Stimulated activated CD4-positive, alpha-beta T cell treated with anti-CD3 and anti-CD28 coated beads, Interleukin-12 subunit alpha, Interleukin-12 subunit beta, amount 100 ng/mL, for 4 hours (primary cell): ENCODE results near the gene TSFM.
A peak's percentile ranks its signal among the peaks of the same experiment; 100 is the strongest.

Experiments
- DNase-seq: peaks from one replicate; pipeline ENCODE4 v3.0.0-alpha.2; 2020

TSFM gene

DNA sequence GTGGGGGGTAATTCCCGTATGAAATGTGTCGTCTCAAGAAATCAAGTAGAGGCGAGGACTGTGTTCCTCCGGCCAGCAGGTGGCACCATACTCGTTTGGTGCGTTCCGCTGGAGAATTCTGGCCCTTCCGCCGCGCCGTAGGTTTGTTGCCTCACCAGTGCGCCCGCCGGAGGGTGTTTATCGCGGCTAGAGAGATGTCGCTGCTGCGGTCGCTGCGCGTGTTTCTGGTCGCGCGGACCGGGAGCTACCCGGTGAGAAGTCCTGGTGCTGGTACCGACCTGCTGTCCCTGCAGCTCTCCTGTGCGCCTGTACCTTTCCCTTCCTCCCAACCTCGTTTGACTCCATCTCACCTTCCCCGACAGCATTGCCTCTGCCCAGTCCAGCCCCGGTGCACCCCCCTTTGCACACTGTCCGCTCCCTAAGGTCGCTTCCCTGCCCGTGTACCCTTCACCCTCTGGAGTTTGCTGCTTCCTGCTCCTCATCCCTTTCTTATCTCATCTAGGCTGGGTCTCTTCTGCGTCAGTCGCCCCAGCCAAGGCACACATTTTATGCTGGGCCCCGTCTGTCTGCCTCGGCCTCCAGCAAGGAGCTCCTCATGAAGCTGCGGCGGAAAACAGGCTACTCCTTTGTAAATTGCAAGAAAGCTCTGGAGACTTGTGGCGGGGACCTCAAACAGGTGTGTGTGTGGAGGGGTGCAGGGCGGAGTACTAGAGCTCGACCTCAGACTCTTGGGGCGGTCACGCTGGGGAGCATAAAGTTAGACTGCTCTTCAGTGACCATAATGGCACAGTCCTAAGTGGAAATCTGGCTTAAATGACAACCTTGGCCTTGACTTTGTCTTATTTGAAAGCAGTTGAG lies at the start of gene TSFM:
TSS of gene TSFM (plus strand) at position 180 of the 858 bp plus-strand sequence. CDS start at position 195, 15 bp downstream.
- peak; percentile 98 for DNase-seq

DNA sequence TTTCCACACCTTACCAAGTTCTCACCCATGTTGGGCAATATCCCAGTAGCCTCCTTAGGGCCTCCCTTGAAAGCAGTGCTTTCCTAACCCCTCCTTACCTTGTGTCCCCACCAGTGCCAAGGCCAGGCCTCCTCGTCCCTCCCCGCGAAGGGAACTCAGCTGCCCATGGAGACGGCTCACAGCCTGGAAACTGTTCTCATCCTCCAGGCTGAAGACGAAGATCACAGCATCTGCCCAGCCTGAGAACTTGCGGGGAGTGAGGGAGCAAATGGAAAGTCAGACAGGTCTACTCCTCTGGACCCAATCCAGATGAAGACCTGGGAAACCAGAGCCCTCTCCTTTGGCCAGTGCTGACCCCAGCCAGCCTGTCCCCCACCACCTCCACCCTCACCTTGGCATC lies 48.7 kb upstream of the TSFM start:
- DNase-seq = no peak

DNA sequence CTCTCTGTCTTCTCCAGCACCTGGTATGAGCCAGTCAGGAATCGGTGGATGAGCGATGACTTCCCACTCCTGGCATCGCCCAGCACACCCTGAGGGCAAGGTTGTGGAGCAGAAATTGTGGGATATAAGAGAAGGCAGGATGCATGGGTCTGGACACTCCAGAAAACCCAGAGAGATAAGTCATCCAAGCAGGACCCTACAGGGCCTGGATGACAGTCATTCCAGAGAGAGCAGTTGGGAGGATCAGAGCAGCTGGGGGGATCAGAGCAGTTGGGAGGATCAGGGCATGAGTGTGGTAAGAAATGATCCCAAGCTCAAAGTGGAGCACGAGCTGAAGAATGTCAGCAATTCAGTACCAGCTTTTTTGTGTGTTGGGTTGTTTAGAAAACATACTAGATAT lies 48.0 kb upstream of the TSFM start:
- no peak for DNase-seq

DNA sequence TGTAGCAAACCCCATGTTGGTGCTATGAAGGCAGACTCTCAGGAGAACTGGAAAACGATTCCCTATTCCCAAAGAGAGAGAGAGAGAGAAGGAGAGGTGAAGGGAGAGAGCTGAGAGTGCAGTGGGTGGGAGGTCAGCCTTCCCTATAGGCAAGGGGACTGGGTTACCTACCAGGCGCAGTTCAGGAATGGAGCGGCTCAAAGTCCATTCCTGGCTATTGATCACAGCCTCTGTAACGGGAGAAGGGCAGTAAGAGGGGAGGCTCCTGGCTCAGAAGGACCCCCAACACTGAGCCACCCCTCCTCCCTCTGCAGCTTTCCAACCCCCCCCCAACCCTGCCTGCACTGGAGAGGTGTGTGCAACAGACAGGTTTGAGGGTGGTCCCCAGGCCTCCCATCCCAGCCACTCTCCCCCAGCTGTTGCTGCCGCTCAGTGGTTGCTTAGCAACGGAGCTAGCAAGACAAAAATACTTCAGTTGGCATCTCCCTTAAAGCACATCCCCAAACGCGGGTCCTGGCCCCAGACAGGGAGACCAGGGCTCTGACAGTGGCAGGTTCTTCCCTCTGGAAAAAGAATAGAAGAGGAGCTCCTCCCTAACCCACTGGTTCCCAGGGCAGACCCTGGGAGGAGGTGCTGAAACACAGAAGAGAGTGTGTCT lies 47.3 kb upstream of the TSFM start:
- DNase-seq = no peak

DNA sequence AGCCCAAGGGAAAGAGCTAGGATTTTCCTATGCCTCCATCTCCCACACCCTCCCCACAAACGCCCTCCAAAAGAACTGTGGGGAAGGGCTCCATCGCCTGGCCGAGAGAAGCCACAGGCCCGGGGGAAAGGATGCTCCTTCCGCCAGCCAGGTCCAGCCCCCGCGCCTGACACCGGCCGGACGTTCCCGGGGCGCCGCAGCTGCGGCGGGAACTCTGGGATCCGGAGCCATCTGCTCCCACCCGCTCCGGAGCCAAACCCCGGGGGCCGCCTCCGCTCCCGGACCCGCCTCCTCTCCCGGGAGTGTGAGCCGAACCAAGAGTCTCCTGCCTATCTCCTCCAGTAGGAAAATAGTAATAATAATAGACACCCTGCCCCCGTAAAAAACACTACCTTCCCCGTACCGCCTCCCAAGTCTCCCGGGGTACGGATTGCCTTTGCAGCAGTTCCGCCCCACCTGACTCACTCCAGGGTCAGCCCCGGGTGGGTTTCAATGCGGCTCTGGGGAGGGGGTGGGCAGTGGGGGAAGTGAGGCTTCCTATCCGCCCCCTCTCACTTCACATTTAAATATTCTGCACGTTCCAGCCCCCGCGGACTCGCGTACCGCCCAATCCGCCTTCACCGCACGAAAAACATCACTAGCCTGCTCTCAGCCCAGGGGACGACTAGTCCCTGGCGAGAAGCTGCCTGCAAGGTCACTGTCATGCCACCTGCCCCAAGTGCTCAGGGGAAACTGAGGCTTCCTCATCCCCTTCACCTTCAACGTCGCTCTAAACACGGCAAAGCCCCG lies 46.4 kb upstream of the TSFM start:
- no peak for DNase-seq

DNA sequence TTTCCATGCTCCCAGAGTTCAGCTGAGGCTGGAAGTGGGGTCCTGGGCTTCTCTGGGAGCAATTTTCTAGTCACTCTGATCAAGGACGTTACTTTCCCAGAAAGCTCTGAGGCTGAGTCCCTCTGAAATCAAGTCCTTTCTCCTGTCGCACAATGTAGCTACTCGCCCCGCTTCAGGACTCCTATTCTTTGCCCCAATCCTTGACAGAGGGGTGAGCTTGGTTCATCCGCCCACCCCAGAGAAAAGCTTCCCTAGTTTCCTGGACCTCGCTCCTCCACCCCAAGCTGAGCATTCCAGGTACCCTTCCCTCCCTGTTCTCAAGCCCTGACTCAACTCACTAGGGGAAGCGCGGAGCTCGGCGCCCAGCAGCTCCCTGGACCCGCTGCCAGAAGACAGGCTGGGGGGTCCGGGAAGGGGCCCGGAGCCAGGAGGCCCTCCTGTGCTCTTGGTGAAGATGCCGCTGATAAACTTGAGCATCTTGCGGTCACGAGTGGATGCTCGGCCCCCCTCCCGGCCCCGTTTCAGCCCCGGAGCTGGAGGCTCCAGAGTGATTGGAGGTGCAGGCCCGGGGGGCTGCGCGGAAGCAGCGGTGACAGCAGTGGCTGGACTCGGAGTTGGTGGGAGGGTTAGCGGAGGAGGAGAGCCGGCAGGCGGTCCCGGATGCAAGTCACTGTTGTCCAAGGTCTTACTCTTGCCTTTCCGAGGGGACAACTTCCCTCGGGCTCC lies 45.7 kb upstream of the TSFM start:
- no peak for DNase-seq

DNA sequence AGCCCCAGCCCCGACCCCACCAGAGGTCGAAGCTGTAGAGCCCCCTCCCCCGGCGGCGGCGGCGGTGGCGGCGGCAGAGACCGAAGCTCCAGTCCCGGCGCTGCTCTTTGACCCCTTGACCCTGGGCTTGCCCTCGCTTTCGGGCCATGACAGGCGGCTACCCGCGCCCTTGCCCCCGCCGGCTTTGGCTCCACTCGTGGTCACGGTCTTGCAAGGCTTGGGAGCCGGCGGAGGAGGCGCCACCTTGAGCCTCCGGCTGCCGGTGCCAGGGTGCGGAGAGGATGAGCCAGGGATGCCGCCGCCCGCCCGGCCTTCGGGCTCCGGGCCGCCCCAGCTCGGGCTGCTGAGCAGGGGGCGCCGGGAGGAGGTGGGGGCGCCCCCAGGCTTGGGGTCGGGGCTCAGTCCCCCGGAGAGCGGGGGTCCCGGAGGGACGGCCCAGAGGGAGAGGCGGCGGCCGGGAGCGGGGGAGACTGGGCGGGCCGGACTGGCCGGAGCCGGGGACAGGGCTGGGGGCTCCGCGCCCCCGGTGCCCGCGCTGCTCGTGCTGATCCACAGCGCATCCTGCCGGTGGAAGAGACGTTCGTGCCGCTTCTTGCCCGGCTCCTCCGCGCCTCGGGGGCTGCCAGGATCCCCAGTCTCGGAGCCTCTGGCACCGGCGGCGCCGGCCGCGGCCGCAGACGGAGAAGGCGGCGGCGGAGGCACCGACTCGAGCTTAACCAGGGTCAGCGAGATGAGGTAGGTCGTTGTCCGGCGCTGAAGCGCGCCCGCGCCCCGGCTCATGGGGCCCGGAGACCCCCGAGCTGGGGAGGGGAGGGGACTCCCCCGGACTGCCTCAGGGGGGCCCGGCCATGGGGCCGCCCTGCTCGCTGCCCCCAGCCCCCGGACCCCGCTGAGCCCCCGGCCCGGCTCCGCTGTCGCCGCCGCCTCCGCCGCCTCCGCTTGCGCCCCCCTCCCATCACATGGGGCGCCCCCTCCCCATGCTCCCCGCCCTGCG lies 44.8 kb upstream of the TSFM start:
- DNase-seq = no peak

DNA sequence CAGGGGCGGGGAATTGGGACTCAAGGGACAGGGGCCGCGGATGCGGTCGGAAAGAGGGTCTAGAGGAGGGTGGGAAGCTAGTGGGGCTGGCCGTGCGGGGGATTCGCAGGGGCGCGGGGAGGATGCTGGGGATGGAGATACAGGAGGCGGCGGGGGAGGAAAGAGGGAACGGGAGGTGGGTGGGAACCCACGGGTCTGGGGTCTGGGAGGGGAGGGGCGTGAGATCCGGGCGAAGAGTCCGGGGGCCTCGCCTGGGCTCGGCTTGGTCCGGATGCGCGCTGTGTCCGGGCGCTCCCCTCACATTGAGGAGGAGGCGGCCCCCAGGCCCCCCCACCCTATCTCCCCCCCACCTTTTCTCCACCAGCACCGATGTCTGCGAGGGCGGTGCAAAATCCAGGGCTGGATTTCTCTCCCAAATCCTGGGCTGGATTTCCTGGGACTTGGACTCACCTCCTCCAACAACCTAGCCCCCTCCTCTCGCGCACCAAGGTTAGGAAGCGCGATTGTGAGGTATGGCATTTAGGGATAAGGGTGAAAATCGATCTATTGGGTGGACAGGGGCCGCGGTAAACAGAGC lies 43.8 kb upstream of the TSFM start, which contains the start of gene AGAP2:
TSS of gene AGAP2 (minus strand) at position 82 of the 577 bp plus-strand sequence. CDS start 496 bp downstream, outside the sequence.
- DNase-seq = no peak

DNA sequence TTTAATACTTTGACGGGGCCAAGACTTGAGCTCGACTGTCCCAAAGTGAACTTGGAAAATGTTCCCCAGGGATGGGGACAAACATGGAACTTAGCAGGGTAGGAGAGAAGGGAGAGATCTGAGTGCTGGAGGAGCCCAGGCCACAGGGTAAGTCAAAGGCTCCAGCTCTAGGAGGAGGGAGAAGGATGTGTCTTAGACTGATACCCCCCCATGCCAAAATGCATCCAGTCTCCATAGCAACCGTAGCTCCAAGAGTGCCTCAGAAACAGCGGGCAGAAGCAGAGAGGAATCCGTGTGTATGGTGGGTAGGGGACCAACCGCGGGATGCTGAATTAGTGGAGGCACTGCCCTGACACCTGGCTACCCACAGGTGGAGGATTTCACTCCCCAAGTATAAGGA lies 43.2 kb upstream of the TSFM start:
- no peak for DNase-seq

DNA sequence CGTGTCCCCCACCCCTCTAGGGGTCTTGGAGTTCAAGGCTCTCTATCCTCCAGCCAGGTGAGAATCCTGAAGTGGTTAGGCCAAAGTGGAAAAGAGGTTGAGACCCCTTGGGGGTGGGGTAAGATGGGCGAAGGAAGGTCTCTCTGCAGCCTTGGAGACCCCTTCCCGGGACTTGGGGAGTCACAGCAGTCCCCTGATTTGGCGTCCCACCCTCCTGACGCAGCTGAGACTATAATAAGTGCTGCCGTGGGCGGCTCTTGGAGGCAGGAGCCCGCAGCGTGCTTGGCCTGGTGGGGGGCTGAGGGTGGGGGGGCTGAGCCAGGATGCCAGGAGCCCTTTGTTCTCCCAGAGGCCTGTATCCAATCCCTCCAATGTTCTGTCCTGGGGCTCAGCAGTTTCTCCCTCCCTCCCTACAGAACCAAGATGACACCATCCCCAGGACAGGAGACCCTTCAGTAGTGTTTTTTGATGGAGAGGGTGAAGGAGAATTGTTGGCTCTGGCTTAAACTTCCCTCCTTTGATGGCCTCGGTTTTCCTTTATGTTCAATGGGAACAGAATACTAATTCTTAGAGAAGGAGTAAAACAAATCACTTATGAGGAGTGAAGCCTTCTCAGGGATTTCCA lies 42.6 kb upstream of the TSFM start:
- DNase-seq = no peak

DNA sequence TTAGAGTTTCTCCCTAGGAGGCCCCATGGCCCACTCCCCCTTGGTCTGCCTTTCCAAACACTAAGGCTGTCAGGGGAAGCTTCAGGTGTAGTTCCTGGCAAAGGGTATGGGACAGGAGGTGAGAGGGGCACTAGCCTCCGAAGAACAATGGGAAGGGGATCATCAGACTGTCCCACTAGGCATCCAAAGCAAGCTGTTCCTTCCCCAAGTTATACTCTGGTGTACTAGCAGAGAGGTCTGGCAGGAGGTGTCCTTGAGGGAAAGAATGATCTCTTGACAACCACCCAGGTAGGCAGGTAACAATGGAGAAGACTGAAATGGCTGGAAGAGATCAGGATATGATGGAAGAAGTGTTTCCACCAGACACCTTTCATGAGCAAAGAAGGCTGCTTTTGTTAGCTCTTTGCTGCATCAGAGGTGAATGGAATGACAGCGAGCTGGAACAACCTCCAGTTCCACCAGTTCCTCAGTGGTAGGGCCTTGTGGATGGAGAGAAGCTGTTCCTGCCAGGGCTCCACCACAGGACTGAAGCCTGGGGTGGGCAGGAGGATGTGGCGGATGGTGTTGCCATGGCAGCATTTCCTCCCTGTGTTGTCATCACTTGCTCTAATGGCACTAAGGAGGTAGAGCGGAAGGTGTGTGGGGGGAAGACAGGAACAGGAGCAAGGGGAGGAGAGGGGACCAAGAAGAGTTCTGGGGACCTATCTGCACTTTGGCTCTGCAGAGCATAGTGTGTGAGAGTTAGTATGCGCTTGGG lies 41.8 kb upstream of the TSFM start:
- peak; percentile 55 for DNase-seq

DNA sequence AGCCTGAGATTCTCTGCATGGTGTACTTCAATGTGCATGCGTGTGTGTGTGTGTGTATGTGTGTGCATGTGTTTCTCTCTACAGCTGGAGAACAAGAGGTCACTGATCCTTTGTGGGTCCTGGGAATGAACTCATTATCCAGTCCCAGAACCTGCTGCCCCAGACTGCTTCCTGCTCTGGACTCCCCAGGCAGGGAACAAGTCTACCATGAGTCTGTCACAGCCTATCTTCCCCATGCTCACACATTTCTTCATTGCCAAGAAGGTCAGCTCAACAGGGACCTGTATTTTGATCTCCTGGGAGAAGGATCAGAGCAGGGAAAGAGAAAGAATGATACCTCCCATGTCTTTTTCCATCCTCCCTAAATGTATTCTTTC lies 41.2 kb upstream of the TSFM start:
- no peak for DNase-seq

DNA sequence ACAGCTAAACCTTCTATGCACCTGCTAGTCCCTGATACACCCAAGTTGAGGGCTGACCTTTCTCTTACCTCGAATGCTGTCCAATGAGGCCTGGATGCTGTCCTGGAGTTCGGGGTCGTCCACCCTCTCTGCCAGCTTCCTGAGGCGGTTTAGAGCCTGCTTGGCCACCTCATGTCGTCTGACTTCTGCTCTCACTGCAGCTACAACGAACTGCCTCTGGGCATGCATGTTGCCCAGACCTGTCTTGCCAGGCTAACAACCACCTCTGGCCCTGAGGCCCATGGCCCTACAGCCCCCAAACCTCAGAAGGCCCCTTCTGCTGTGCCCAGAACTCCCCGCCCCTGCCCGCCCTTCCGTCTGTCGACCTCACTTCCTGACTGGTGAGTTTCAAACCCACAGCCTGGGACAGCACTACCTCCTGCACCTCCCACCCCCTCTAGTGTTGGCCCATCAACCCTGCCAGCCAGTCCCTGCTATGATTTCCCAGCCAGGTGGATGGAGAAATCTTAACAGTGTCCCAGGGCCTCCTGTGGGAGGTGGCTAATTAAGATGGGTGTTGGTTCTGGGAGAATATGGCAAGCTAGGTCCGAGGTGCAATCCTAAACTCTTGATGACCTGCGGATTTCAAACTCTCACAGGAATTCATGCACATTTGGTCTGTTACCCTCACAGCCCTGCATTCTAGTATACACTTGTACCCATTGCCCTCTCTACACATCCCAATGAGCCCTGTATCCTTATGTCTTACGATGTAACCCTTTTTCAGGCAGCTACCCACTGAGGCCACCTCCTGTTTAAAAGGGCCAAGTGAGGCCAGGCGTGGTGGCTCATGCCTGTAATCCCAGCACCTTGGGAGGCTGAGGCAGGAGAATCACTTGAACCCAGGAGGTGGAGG lies 40.5 kb upstream of the TSFM start:
- peak; percentile 70 for DNase-seq

DNA sequence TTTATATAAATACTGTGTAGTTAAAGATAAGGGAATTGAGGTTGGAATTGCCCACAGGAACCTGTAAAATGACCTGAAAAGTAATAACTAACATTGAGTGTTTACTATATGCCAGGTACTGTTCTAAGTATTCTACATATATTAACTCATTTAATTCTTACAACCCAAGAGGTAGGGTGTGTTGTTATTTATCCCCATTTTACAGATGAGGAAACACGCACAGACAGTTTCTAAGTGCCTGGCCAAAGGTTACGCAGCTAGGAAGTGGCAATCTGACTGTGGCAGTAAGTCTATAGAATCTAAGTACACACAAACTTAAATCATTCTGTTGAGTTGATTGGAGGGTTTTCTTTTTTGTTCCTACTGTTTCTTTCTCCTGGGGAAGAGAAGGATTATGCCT lies 38.8 kb upstream of the TSFM start:
- no peak for DNase-seq

DNA sequence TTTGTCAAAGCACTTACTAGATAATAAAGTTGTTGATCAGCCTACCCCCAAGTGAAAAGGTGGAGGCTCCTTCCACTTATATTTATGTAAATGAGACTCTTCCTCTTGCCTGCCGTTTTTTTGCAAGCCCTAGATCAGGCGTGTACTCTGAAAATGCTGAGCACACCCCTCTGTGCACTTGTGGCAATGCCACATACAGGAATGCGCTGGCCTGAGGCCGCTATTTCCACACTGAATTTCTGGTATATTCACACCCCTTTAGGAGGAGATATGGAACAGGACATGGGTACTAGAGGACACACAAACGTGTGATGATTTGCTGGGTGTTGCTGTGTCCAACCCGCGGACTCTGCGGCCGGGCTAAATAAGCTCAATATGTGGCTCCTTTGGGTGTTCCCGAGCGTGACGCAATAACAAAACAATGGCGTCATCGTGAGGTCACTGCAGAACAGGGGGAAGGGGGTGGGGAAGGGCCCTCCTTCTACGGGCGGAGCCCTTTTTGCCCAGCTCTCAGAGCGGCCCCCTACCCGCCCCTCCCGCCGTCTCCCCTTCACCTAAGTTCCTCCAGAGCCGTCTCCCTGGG lies 38.3 kb upstream of the TSFM start:
- DNase-seq = peak; percentile 70

DNA sequence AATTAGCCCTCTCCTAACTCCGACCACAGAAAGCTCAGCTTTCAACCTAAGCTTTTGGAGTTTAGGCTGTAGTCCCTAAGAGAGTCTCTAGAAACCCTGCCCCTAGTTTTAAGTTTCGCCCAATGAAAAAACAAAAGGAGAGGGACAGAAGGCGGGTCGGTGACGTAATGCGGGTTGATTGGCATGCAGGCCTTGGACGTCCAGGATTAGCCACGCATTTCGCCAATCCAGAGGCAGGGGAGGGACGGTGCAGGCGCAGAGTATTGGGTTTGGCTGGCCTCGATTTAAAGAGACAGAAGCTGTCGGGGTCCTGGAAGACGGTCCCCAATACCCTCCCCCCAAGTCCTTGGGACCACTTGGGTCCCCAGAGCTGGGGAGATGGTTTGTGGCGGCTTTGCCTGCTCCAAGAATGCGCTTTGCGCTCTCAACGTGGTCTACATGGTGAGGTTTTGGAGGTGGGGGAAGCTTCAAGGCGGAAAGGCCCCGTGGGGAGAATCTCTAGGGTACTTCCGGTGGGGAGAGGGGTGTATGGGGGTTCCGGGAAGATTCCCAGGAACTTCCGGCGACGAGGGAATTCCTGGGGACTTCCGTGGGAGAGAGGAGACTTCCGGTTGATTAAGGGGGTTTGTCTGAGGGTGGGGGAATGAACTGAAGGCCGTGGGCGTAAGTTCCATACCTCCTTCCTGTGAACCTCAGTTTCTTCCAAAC lies 37.7 kb upstream of the TSFM start, which contains the start of gene TSPAN31:
TSS of gene TSPAN31 (plus strand) at position 263 of the 708 bp plus-strand sequence. CDS start at position 379, 116 bp downstream.
- DNase-seq = peak; percentile 91

DNA sequence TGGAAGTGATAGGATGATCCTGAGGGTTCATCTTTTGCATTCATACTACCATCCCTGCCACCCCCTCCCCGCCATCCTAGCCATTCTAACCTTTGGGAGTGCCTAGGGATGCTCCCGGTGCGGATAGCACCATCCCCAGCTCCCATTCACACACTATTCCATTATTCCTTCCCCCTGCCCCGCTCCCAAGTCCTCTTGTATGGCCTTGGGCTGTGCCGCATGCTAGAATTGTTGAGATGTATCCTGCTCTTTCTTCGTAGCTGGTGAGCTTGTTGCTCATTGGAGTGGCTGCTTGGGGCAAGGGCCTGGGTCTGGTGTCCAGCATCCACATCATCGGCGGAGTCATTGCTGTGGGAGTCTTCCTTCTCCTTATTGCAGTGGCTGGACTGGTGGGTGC lies 37.1 kb upstream of the TSFM start:
- no peak for DNase-seq

DNA sequence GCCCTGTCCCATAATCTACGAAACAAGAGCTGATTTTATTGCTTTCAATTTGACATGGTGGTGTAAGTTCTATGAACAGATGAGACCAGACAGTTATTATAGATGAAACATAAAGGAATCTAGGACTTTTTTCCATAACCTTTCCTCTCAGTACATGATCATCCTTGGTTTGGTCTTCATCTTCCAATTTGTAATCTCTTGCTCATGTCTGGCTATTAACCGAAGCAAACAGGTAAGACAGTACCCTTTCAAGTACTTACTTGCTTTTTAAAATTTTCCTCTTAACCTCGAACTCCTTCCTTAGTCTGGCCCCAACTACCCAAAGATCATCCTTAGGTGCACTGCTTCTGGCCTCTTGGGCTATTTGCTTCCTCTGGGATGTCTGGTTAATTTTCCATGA lies 36.6 kb upstream of the TSFM start:
- no peak for DNase-seq
